Stimulated activated CD8-positive, alpha-beta memory T cell treated with anti-CD3 and anti-CD28 coated beads, Interleukin-15, amount 100 ng/mL, for 4 hours (primary cell): ENCODE data around the gene ADAMTS9.

ENCODE experiments used
- DNase-seq, 2 donors: peaks; one replicate each; pipeline ENCODE4 v3.0.0-alpha.2; 2020; ENCODE audit warnings: low read depth in 2 of 2

ADAMTS9 gene

GRCh38 chr3:64539451-64540196, 148.2 kb downstream of the ADAMTS9 start:
- no peak for DNase-seq

- no peak for DNase-seq
These were observed 151.6 kb downstream of the ADAMTS9 start for GRCh38 chr3:64536166-64536565.

- no peak for DNase-seq
These were observed 154.0 kb downstream of the ADAMTS9 start for GRCh38 chr3:64533617-64534317.

- no peak for DNase-seq
These were observed 157.3 kb downstream of the ADAMTS9 start for GRCh38 chr3:64530434-64531049.

GRCh38 chr3:64523324-64523723, 164.5 kb downstream of the ADAMTS9 start:
- DNase-seq, result no peak

GRCh38 chr3:64520334-64520733, 167.5 kb downstream of the ADAMTS9 start:
- no peak for DNase-seq

- no peak for DNase-seq
These were observed 168.8 kb downstream of the ADAMTS9 start for GRCh38 chr3:64518950-64519349.

- no peak for DNase-seq
These were observed 169.3 kb downstream of the ADAMTS9 start for GRCh38 chr3:64518496-64518895.

GRCh38 chr3:64514889-64515288, 172.9 kb downstream of the ADAMTS9 start:
- DNase-seq, result no peak

- no peak for DNase-seq
These were observed 178.6 kb downstream of the ADAMTS9 start for GRCh38 chr3:64509206-64509605.

GRCh38 chr3:64508140-64508539, 179.7 kb downstream of the ADAMTS9 start:
- DNase-seq, result no peak

GRCh38 chr3:64506255-64506654, 181.5 kb downstream of the ADAMTS9 start:
- DNase-seq, result no peak

- DNase-seq, result no peak
These were observed 182.4 kb downstream of the ADAMTS9 start for GRCh38 chr3:64505419-64505818.

- no peak for DNase-seq
These were observed 185.5 kb downstream of the ADAMTS9 start for GRCh38 chr3:64502284-64502683.

- no peak for DNase-seq
These were observed 186.4 kb downstream of the ADAMTS9 start for GRCh38 chr3:64501298-64501906.

- DNase-seq, result no peak
These were observed 190.9 kb downstream of the ADAMTS9 start for GRCh38 chr3:64496786-64497490.

GRCh38 chr3:64495781-64496334, 191.9 kb downstream of the ADAMTS9 start:
- no peak for DNase-seq

- no peak for DNase-seq
These were observed 192.5 kb downstream of the ADAMTS9 start for GRCh38 chr3:64495121-64495780.

- no peak for DNase-seq
These were observed 193.3 kb downstream of the ADAMTS9 start for GRCh38 chr3:64494526-64494925.

GRCh38 chr3:64493149-64493548, 194.7 kb downstream of the ADAMTS9 start:
- DNase-seq, result no peak

- no peak for DNase-seq
These were observed 196.0 kb downstream of the ADAMTS9 start for GRCh38 chr3:64491843-64492242.
